Measurements from ENCODE around the gene VSX1.

Gene VSX1

GRCh38 chr20:25038591-25039015 is 43.3 kb downstream of the VSX1 start:
- no peak for DNase-seq

- no peak for DNase-seq
Observed at GRCh38 chr20:25038103-25038410, 43.9 kb downstream of the VSX1 start.

- DNase-seq = no peak
Observed at GRCh38 chr20:25037288-25038102, 44.4 kb downstream of the VSX1 start.

GRCh38 chr20:25036331-25036936 is 45.5 kb downstream of the VSX1 start:
- no peak for DNase-seq

GRCh38 chr20:25035921-25036320 is 46.0 kb downstream of the VSX1 start:
- DNase-seq = no peak

- DNase-seq = no peak
Observed at GRCh38 chr20:25033924-25034300, 48.0 kb downstream of the VSX1 start.

- no peak for DNase-seq
Observed at GRCh38 chr20:25033265-25033923, 48.5 kb downstream of the VSX1 start.

- DNase-seq = no peak
Observed at GRCh38 chr20:25032478-25033264, 49.3 kb downstream of the VSX1 start.

GRCh38 chr20:25032065-25032477 is 49.9 kb downstream of the VSX1 start:
- DNase-seq = no peak

- no peak for DNase-seq
Observed at GRCh38 chr20:25031241-25031640, 50.7 kb downstream of the VSX1 start.

GRCh38 chr20:25030649-25031207 is 51.2 kb downstream of the VSX1 start:
- no peak for DNase-seq

- DNase-seq = no peak
Observed at GRCh38 chr20:25030007-25030648, 51.8 kb downstream of the VSX1 start.

GRCh38 chr20:25025986-25026605 is 55.8 kb downstream of the VSX1 start:
- no peak for DNase-seq
